ENCODE data around the gene SEC31B.

Gene SEC31B

GRCh38 chr10:100490531-100490930 lies 29.1 kb downstream of the SEC31B start:
- H3K27ac ChIP-seq = no peak overlapping the region
- H3K27me3 ChIP-seq (ENCODE audit: insufficient read depth, low read depth, severe bottlenecking) = no peaks in the 10 kb centered on the region
- H3K9me3 ChIP-seq (ENCODE audit: severe bottlenecking) = no peaks in the 10 kb centered on the region
- H3K4me3 ChIP-seq (ENCODE audit: low read depth, low read length) = no peak overlapping the region
- no peak for DNase-seq
- no peaks in the 10 kb centered on the region; the same call in 1 of the 2 replicates for H3K36me3 ChIP-seq
- no peak for TF ChIP-seq CTCF (IDR thresholded peaks at IDR 0.05; ENCODE audit: low read depth, low read length)

GRCh38 chr10:100489396-100489795 lies 30.3 kb downstream of the SEC31B start:
- no peaks in the 10 kb centered on the region for H3K27me3 ChIP-seq (ENCODE audit: insufficient read depth, low read depth, severe bottlenecking)
- DNase-seq = no peak
- no peaks in the 10 kb centered on the region for H3K9me3 ChIP-seq (ENCODE audit: severe bottlenecking)
- H3K36me3 ChIP-seq = no peaks in the 10 kb centered on the region; the same call in 1 of the 2 replicates
- TF ChIP-seq CTCF (IDR thresholded peaks at IDR 0.05; ENCODE audit: low read depth, low read length) = no peak
- no peak overlapping the region for H3K27ac ChIP-seq
- no peak overlapping the region for H3K4me3 ChIP-seq (ENCODE audit: low read depth, low read length)

GRCh38 chr10:100487529-100487928 lies 32.1 kb downstream of the SEC31B start:
- Histone ChIP-seq H3K9me3 (ENCODE audit: severe bottlenecking) (no peaks in the 10 kb centered on the region), H3K27me3 (ENCODE audit: insufficient read depth, low read depth, severe bottlenecking) (peaks cover 11% of the 10 kb centered on the region), H3K27ac (no peak overlapping the region), H3K36me3 (no peaks in the 10 kb centered on the region; the same call in 1 of the 2 replicates), H3K4me3 (ENCODE audit: low read depth, low read length) (no peak overlapping the region)
- TF ChIP-seq CTCF (IDR thresholded peaks at IDR 0.05; ENCODE audit: low read depth, low read length) = no peak
- DNase-seq = no peak

- Histone ChIP-seq H3K36me3 (no peaks in the 10 kb centered on the region; the same call in 1 of the 2 replicates), H3K9me3 (ENCODE audit: severe bottlenecking) (no peaks in the 10 kb centered on the region), H3K27ac (no peak overlapping the region), H3K27me3 (ENCODE audit: insufficient read depth, low read depth, severe bottlenecking) (peaks cover 25% of the 10 kb centered on the region), H3K4me3 (ENCODE audit: low read depth, low read length) (no peak overlapping the region)
- TF ChIP-seq CTCF (IDR thresholded peaks at IDR 0.05; ENCODE audit: low read depth, low read length) = no peak
- DNase-seq = no peak
Observed at GRCh38 chr10:100485801-100486495, 33.7 kb downstream of the SEC31B start.

- peaks cover 31% of the 10 kb centered on the region for H3K27me3 ChIP-seq (ENCODE audit: insufficient read depth, low read depth, severe bottlenecking)
- no peaks in the 10 kb centered on the region for H3K9me3 ChIP-seq (ENCODE audit: severe bottlenecking)
- H3K27ac ChIP-seq = no peak overlapping the region
- DNase-seq = no peak
- H3K36me3 ChIP-seq = no peaks in the 10 kb centered on the region; the same call in 1 of the 2 replicates
- no peak for TF ChIP-seq CTCF (IDR thresholded peaks at IDR 0.05; ENCODE audit: low read depth, low read length)
- no peak overlapping the region for H3K4me3 ChIP-seq (ENCODE audit: low read depth, low read length)
Observed at GRCh38 chr10:100485366-100485765, 34.3 kb downstream of the SEC31B start.
